ENCODE measurements around the gene SAE1. TPM values are rescaled to one million over a fixed set of nuclear protein-coding genes. Genes with fewer than 3 reads are reported as not detected.

Gene SAE1
- total and polyA plus RNA-seq, 10 of the 15 experiments (the other 5 are each of a cell fraction or from before 2014, with no cell fraction given) = 62.0 to 246 (median 148) TPM

DNA sequence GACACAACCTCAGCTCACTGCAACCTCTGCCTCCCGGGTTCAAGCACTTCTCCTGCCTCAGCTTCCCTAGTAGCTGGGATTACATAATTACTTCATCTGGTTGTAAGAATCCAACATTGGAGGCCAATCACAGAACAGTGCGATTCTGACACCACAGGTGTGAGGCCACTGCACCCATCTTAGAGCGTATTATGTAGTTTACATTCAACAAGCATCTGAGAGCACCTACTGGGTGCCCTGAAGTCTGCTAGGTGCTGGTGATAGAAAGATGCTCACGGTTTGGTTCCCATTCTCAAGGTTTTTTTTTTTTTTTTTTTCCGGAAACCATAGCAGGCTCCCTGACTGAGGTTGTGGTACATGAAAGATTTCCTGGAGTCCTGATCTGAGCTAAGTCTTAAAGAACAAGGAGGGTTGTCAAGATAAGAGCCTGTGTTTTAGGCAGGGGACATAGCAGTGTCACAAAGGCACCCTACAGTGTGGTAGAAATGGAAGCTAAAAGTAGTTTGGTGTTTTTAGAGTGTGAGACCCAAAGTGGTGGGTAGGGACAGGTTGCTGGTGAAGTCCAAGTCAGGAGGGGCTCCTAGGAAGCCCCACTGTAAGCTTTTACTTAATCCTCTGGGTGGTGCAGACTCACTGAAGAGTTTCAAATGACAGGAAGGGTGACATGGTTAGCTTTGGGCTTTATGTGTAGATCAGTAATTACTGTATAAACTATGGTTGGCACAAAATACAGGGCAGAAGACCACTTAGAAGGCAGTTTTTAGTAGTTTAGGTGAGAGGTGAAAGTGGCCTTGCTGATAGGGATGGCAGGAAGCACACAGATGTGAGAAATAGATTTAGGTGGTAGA is 15.2 kb downstream of the SAE1 start:
- ChIA-PET SMC1A (ENCODE audit: uncharacterized antibody, unreplicated experiment) (interaction anchor here (0.6 to 1.3 kb wide), 3 partner anchors 14 to 377 kb away, joined by 3 to 6 read pairs (median 3); no protein-coding TSS in a partner anchor), CTCF (interaction anchor here (0.6 to 1.8 kb wide), 12 partner anchors 10 to 111 kb away, joined by 3 to 10 read pairs (median 4); no protein-coding TSS in a partner anchor), POLR2A (interaction anchor here (0.6 to 0.7 kb wide), 2 partner anchors 99 to 489 kb away, joined by 4 to 8 read pairs; no protein-coding TSS in a partner anchor), RAD21 (ENCODE audit: unreplicated experiment) (interaction anchor here (0.7 to 1.7 kb wide), 2 partner anchors 11 to 98 kb away, joined by 4 read pairs; no protein-coding TSS in a partner anchor)
- Histone ChIP-seq H3K36me3 (ENCODE audit: control insufficient read depth in 2 of 2, insufficient read depth in 2 of 2, low read length in 1 of 2) (peaks cover 18 to 32% of the 10 kb centered on the region in 2 experiments), H3K4me2 (ENCODE audit: control insufficient read depth, insufficient read depth) (no peak overlapping the region), H3K4me3 (no peak overlapping the region), H3K27me3 (replicated peaks in 1 of 2; ENCODE audit: control insufficient read depth in 2 of 2, insufficient read depth in 2 of 2, low read length in 1 of 2) (no peaks in the 10 kb centered on the region), H3K4me1 (ENCODE audit: control insufficient read depth, insufficient read depth, low read length) (no peaks in the 10 kb centered on the region), H2AFZ (ENCODE audit: control insufficient read depth, low read depth, low read length) (no peak overlapping the region), H3K9me3 (replicated peaks; ENCODE audit: control insufficient read depth, insufficient read depth, low read length) (no peaks in the 10 kb centered on the region), H3K9ac (ENCODE audit: control insufficient read depth, insufficient read depth, low read length) (no peak overlapping the region), H3K27ac (ENCODE audit: control insufficient read depth, insufficient read depth) (no peak overlapping the region), H4K20me1 (ENCODE audit: control insufficient read depth, insufficient read depth) (no peaks in the 10 kb centered on the region), H3K79me2 (ENCODE audit: control insufficient read depth, insufficient read depth, low read length) (peaks cover 11% of the 10 kb centered on the region)
- DNase-seq (ENCODE audit: low read depth, low spot score) (no peak), ATAC-seq (no peak), FAIRE-seq (no peak)
- intact Hi-C loops (cut with micrococcal nuclease; ENCODE audit: unreplicated experiment) (no loop called here), in situ Hi-C loops (cut with MboI) (loop anchor here (5.0 kb wide), 1 partner anchor 101 kb away; no protein-coding TSS in a partner anchor)
- 100% methylated on average over 5 of the region's 5 CpGs for WGBS (ENCODE audit: insufficient coverage, insufficient replicate concordance, low lambda C conversion rate, missing lambda C conversion rate)
- BruUV-seq (replicated peaks) = TSS peak; percentile 58
- TF ChIP-seq SMC3 (IDR thresholded peaks at IDR 0.05; ENCODE audit: borderline replicate concordance, low read length) (no peak), TAF1 (IDR thresholded peaks at IDR 0.05; ENCODE audit: borderline replicate concordance, low read depth, low read length) (no peak), POU2F2 (IDR thresholded peaks at IDR 0.05; ENCODE audit: borderline replicate concordance, low read depth, low read length) (no peak), PML (IDR thresholded peaks at IDR 0.05; ENCODE audit: low read length) (no peak), HDAC6 (IDR thresholded peaks at IDR 0.05; ENCODE audit: unreplicated experiment) (no peak), NR2C2 (IDR thresholded peaks at IDR 0.05; ENCODE audit: borderline replicate concordance, control insufficient read depth, insufficient read length, low read depth) (no peak), MXI1 (IDR thresholded peaks at IDR 0.05; ENCODE audit: low read depth, low read length) (no peak), RELA (IDR thresholded peaks at IDR 0.05; ENCODE audit: borderline replicate concordance, partially characterized antibody) (no peak), MYC (IDR thresholded peaks at IDR 0.05; ENCODE audit: insufficient read depth, insufficient read length, insufficient replicate concordance, low read length, severe bottlenecking) (no peak)

All from GM12878 (cell line).